Stimulated activated naive CD4-positive, alpha-beta T cell treated with Interleukin-2 at 50 U/mL for 16 hours (primary cell): ENCODE results near the gene KRTAP4-16.
"Not testable (repeated sequence)": the region's sequence is repeated elsewhere in the genome, so short reads cannot be mapped to it uniquely, and the experiment has no call there.

ENCODE experiments used
- DNase-seq: peaks from one replicate; lab custom pipeline; 2025; lab: John Stamatoyannopoulos, UW

Gene KRTAP4-16

DNA sequence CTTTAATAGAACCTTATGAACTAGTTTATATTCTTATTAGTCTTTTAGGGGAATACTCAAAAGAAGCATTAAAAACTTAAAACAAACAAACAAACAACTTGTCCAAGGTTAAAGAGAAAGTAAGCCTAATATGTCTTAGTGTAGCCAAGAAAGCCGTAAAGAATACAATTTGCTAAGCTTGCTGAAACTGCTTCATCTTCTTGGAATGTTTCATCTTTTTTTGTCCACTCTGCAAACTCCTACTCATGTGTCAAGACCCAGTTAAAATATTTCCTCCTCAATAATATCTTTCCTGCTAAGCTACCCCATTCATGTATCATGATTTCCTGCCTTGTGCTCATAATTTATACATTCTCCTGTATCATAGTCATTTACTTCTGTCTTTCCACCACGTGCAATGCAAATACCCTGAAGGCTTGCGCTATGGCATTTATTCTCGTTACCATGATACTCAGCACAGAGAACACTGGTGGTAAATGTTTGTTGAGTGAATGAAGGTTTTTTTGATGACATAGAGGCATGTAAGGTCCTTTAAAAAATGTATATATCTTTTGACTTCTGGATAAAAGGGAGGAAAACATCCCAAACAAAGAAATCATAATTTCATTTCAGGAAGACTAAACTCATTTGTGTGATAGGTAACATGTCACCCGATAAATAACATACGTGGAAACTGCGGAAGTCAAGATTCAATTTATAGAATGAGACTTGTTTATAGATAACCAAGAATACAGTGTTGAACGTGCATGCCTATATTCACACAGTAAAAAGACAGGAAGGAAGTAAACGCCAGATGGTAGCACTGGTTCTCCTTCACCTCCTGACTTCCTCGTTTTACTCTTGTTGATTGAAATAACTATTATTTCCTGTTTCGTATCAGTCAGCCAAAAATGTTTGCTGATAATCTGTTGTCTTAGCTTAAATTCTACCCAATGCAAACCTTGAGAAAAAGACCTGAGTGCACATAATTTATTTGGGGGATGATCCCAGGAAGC, 18.0 kb upstream of the KRTAP4-16 start:
- not testable (repeated sequence) for DNase-seq

GRCh38 chr17:41118721-41119120, 16.7 kb upstream of the KRTAP4-16 start:
- DNase-seq: no peak

- not testable (repeated sequence) for DNase-seq
Measured at GRCh38 chr17:41117846-41118386, 15.9 kb upstream of the KRTAP4-16 start, which contains the start of gene KRTAP4-11. Gene KRTAP4-11, minus strand, starts transcription at chr17:41118373. Its CDS starts 58 bp downstream, at chr17:41118315.

- DNase-seq: no peak
Measured at GRCh38 chr17:41116297-41116696, 14.3 kb upstream of the KRTAP4-16 start.

DNA sequence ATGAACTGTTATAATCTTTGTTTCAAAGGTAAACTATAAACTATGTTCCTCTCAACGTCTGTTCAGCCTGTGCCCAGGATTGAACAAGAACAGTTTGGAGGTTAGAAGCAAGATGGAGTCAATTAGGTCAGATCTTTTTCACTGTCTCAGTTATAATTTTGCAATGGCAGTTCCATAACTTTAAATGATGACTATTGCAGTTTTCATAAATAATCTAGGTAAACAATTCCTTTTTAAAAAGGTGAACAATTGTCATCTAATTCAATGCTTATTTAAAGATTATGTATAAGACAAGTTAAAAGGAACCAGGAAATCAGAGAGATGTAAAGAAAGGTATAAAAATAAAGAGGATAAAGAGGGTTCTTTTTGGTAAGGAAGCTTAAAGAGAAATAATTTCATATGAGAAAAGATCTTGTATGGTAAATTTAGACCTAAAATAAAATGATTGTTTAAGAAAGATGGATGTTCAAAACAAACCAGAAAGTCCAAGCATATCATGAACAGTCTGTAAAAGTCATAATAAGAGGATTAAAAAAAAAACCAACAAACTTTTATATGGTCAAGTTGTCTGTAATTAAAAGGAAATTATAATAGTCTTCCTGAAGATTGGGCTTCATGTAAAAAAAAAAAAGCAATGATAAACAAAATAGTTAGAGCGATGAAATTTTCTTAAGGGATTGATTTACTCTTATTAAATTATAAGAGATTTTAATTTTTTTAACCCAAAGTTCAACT, 9.3 kb upstream of the KRTAP4-16 start:
- DNase-seq: no peak

DNA sequence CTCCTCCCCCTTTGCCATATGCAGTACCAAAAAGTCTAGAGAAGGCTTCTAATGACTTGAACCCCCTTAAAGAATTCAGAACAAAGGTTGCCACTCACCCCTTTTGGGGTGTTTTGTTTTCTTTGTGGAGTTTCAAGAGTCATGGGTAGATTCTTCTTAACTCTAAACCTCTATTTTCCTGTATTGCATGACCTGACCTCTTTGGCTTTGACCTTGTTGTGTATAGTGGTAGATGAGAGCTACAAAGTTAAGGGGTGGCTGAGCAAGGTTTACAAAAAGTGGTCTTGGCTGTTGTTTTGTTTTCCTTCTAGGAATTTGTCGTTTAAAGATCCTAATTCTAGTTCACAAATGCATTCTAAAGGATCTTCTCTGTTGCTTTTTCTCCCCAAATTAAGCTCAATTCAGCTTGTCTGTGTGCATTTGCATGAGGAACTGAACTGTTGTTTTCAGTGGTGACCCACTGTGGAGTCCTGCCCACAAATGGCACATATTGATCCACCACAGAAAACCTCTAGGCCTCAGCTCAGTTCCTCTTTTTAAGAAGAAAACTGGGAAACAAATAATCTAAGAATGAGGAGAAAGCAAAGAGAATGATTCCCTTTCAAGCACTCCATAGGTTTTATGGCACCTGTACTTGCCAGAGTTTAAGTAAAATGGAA, 6.8 kb upstream of the KRTAP4-16 start:
- not testable (repeated sequence) for DNase-seq

DNA sequence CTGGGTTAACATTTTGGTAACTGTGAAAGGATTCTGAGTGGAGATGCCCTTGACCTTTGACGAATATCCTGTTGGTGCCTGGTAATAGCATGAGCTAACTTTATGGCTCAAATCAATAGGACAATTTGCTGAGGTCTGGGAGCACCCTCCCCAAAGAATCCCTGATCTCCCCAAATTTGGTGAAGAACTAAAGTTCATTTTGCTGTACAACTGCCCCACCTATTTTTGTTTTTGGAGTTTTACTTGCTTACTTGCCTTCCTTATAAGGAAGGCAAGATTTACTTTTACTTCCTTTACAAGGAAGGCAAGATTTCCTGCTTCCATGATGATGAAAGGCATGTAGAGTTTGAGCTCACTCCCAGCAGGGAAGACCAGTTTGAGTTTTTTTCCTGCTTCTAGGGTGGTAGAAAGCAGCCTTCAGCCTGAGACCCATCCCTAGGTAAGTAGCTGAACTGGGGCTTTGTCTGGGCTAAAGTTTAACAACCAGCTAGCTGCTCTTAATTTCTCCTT, 6.0 kb upstream of the KRTAP4-16 start:
- DNase-seq: no peak

DNA sequence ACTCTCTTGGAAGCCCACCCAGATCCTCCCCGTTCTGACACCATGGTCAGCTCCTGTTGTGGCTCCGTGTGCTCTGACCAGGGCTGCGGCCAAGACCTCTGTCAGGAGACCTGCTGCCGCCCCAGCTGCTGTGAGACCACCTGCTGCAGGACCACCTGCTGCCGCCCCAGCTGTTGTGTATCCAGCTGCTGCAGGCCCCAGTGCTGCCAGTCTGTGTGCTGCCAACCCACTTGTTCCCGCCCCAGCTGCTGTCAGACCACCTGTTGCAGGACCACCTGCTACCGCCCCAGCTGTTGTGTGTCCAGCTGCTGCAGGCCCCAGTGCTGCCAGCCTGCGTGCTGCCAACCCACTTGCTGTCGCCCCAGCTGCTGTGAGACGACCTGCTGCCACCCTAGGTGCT, 3.3 kb upstream of the KRTAP4-16 start, which contains the start of gene KRTAP4-9:
Gene KRTAP4-9, plus strand, starts transcription at position 43 of the 400 bp plus-strand sequence. Its CDS starts 0 bp downstream, at position 43.
- DNase-seq: not testable (repeated sequence)

DNA sequence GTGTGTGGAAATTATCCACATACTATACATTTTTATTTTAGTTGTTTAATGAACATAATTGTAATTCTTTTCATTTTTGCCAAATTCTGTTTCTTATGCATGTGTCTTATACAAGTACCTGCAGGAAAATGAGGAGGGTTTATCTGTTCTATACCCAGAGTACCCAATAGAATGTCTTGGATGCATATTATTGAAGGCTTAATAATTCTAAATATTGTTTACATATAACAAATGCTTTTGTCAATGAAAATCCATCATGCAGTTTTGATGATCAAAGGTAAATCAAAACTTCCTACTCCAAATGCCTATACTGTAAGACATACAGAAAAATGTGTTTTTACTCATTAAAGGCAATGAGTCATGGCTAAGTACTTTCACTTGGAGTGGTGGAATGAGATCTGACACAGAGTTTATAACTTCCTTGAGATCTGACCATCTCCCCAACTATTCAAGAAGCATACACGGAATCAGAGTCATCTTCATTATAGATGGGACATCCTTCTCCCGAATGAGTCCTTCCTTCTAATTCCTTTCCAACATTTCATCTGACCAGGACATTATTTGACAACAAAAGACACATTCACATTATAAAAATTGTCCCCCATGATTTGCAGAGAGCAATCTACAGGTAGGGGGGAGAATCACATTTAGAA, 2.5 kb upstream of the KRTAP4-16 start:
- DNase-seq: not testable (repeated sequence)

GRCh38 chr17:41103896-41104295, 1.9 kb upstream of the KRTAP4-16 start:
- no peak for DNase-seq

- DNase-seq: not testable (repeated sequence)
Measured at GRCh38 chr17:41099682-41100480, 2.1 kb downstream of the KRTAP4-16 start.

DNA sequence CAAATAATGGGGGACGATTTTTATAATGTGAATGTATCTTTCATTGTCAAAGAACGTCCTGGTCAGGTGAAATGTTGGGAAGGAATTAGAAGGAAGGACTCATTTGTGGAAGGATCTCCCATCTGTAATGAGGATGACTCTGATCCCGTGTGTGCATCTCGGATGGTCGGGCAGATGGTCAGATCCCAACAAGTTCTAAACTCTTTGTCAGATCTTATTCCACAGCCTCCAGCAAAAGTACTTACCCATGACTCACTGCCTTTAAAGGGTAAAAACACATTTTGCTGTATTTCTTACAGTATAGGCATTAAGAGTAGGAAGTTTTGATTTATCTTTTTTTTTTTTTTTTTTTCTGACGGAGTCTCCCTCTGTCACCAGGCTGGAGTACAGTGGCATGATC, 3.5 kb downstream of the KRTAP4-16 start:
- DNase-seq: no peak

DNA sequence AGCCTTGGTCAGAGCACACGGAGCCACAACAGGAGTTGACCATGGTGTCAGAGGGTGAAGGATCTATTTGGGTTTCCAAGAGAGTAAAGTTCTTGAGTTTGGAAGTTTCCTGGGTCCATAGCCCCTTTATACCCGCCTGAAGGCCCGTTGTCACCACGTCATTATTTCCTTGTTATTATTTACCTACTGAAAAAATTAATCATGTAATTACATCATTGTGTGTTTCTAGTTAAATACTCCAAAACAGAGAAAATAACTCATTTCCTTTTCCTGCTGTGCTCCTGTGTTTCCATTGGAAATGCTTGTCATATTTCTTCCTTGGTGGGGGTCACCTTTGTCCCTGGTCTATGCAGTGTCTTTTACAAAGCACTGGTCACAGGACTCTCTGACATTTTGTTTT, 4.0 kb downstream of the KRTAP4-16 start, which contains the start of gene KRTAP4-8:
Gene KRTAP4-8, minus strand, starts transcription at position 101 of the 400 bp plus-strand sequence. Its CDS starts 58 bp downstream, at position 43.
- no peak for DNase-seq

DNA sequence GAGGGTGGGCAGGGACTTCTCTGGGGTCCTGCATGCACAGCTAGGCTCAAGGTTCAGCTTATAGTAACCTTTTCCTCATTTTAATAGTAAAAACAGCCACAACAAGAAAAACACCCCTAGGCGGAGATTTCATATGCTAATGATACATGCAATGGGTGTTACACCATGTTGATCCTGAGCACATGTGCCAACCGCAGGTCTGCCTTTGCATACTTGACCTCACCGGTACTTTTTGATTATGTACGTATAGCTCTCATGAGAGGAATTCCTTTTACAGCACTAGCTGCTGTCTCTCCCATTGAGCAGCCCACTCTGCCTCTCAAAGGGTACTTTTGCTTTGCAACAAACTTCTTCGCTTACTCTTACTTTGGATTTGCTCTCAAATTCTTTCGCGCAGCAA, 6.0 kb downstream of the KRTAP4-16 start:
- DNase-seq: no peak

DNA sequence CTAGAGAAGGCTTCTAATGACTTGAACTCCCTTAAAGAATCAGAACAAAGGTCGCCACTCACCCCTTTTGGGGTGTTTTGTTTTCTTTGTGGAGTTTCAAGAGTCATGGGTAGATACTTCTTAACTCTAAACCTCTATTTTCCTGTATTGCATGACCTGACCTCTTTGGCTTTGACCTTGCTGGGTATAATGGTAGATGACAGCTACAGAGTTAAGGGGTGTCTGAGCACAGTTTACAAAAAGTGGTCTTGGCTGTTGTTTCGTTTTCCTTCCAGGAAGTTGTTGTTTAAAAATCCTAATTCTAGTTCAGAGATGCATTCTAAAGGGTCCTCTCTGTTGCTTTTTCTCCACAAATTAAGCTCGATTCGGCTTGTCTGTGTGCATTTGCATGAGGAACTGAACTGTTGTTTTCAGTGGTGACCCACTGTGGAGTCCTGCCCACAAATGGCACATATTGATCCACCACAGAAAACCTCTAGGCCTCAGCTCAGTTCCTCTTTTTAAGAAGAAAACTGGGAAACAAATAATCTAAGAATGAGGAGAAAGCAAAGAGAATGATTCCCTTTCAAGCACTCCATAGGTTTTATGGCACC, 13.2 kb downstream of the KRTAP4-16 start:
- DNase-seq: not testable (repeated sequence)

DNA sequence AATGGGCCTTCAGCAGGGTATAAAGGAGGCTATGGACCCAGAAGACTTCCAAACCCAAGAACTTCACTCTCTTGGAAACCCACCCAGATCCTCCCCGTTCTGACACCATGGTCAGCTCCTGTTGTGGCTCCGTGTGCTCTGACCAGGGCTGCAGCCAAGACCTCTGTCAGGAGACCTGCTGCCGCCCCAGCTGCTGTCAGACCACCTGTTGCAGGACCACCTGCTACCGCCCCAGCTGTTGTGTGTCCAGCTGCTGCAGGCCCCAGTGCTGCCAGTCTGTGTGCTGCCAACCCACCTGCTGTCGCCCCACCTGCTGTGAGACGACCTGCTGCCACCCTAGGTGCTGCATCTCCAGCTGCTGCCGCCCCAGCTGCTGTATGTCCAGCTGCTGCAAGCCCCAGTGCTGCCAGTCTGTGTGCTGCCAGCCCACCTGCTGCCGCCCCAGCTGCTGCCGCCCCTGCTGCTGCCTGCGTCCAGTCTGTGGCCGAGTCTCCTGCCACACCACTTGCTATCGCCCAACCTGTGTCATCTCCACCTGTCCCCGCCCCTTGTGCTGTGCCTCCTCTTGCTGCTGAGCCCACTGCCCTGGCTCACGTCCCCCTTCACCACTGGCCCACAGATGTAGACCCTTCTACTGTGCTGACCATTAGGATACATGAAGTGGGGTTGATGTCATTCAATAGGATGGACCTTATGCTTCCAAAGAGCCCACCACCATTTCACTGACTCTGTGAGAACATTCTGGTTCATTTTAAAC, 17.7 kb downstream of the KRTAP4-16 start, which contains the start of gene KRTAP4-7:
Gene KRTAP4-7, plus strand, starts transcription at position 51 of the 757 bp plus-strand sequence. Its CDS starts 57 bp downstream, at position 108.
- not testable (repeated sequence) for DNase-seq

DNA sequence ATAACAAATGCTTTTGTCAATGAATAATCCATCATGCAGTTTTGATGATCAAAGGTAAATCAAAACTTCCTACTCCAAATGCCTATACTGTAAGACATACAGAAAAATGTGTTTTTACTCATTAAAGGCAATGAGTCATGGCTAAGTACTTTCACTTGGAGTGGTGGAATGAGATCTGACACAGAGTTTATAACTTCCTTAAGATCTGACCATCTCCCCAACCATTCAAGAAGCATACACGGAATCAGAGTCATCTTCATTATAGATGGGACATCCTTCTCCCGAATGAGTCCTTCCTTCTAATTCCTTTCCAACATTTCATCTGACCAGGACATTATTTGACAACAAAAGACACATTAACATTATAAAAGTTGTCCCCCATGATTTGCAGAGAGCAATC, 18.6 kb downstream of the KRTAP4-16 start:
- not testable (repeated sequence) for DNase-seq

GRCh38 chr17:41082626-41083025, 19.4 kb downstream of the KRTAP4-16 start:
- no peak for DNase-seq

GRCh38 chr17:41076788-41077187, 25.2 kb downstream of the KRTAP4-16 start:
- no peak for DNase-seq
